HepG2 (cell line): ENCODE measurements around the gene GZF1. TPM values are rescaled to one million over a fixed set of nuclear protein-coding genes. Genes with fewer than 3 reads are reported as not detected.

ENCODE experiments used
- ASH2L ChIP-seq: fragments of 300-600, 200-600 bp; sonication (generic); IDR thresholded peaks from 2 replicates; pipeline ENCODE4 v1.7.0; 2017; ENCODE audit warnings: low read depth, mild to moderate bottlenecking, moderate library complexity, mixed read lengths, low read length; ENCODE audit not compliant: insufficient read length
- CHD2 ChIP-seq: IDR thresholded peaks from 2 replicates; pipeline ENCODE4 v1.6.1; 2011; ENCODE audit warnings: low read depth, low read length, improper control_type of control experiment
- HNF1A ChIP-seq, 2 experiments: sonication (generic) in 1 of 2; formaldehyde crosslinking in 1 of 2; IDR thresholded peaks; 2 replicates each; pipeline versions ENCODE4 v1.4.0 to v1.6.1; 2016 to 2020; ENCODE audit warnings: borderline replicate concordance in 1 of 2, low read depth in 1 of 2, mild to moderate bottlenecking in 1 of 2, missing genetic modification reagents in 1 of 2
- PRDM10 ChIP-seq: sonication (generic); formaldehyde crosslinking; IDR thresholded peaks from 2 replicates; pipeline ENCODE4 v1.4.0; 2020; ENCODE audit warnings: low read depth, missing genetic modification reagents
- ZNF567 ChIP-seq: sonication (generic); formaldehyde crosslinking; IDR thresholded peaks from 2 replicates; pipeline ENCODE4 v1.8.1; 2023; ENCODE audit warnings: mild to moderate bottlenecking, missing genetic modification reagents, borderline replicate concordance
- ZNF782 ChIP-seq: sonication (generic); formaldehyde crosslinking; IDR thresholded peaks from 2 replicates; pipeline ENCODE4 v1.4.0; 2020; ENCODE audit warnings: missing genetic modification reagents, mild to moderate bottlenecking, borderline replicate concordance
- polyA plus RNA-seq, 8 experiments: library from polyadenylated mRNA; depleted of rRNA in 3 of 8; stranded (reverse) in 7 of 8; unstranded in 1 of 8; fragments of >200 nt; fragmentation: Illumina TruSeq in 4 of 8; extraction: Trizol in 4 of 8; gene quantifications; 2 replicates each; pipeline versions ENCODE4 v1.2.1 to v1.2.3, GENCODE V29; 2011 to 2016; ENCODE audit warnings: low read depth in 4 of 8, missing spikeins in 1 of 8, mixed read lengths in 1 of 8; ENCODE audit not compliant: insufficient read depth in 1 of 8
- total RNA-seq, 5 experiments: library from RNA; depleted of rRNA; stranded (reverse); fragments of >200 nt; fragmentation: Illumina TruSeq; extraction: Trizol; gene quantifications; 2 replicates each; pipeline ENCODE4 v1.2.3, GENCODE V29; 2016; ENCODE audit warnings: low read depth in 1 of 5
- TF ChIP-seq, protein P1 (sequence below): sonication (generic); formaldehyde crosslinking; IDR thresholded peaks from 2 replicates; pipeline ENCODE4 v1.4.0; 2020; ENCODE audit warnings: missing genetic modification reagents, borderline replicate concordance
- TF ChIP-seq, protein P2 (sequence below): sonication (generic); formaldehyde crosslinking; IDR thresholded peaks from 2 replicates; pipeline ENCODE4 v1.5.0; 2020; ENCODE audit warnings: missing genetic modification reagents
- TF ChIP-seq, protein P3 (sequence below): IDR thresholded peaks from 2 replicates; pipeline ENCODE4 v1.6.1; 2016; ENCODE audit warnings: missing biosample characterization, missing genetic modification reagents, low read depth

Gene GZF1
- total and polyA plus RNA-seq, 2 of the 13 experiments (the other 11 are each of a cell fraction or from before 2014, with no cell fraction given): 16.9 to 26.0 TPM

DNA sequence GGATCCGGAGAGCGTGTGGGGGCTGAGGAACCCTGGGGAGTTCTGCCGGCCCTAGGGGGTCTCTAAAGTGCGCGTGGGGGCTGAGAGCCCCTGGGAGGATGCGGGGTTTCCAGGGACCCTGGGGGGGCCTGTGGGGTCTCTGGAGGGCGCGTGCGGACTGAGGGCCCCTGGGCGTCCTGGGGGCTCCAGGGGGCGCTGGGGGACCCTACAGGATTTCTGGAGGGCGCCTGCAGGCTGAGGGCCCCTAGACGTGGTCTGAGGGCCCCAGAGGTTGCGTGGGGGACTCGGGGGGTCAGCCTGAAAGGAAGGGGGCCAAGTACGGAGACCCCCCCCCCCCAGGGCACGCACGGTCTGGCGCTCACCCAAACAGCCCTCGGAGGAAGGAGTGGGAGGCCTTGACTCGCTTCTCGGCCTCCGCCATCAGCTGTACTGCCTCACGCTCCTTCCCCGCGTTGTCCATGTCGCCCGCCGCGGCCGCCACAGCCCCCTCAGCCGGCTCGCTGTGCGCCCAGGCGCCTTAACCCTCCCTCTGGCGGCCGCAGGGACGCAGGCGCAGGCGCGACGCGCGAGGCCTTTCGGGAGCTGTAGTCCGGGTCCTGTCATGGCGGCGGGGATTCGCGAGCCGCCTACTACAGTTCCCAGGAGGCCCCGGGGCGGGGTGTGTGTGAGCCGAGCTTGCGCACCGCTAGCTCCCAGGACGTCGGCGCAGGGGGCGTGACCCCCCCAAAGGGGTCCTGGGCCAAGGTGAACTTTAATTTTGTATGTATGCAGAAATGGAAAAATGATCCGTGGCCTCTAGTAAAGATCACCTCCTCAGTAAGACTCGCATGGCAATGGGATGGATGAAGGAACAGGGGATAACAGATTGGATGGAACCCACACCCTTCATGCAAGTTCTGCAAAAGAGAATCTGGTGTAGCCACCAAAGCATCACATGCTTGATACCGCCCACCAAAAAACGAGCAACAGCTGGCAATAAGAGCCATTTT is 59.3 kb downstream of the GZF1 start, which contains the start of gene NAPB (continued):
- TF ChIP-seq, protein P1, sequence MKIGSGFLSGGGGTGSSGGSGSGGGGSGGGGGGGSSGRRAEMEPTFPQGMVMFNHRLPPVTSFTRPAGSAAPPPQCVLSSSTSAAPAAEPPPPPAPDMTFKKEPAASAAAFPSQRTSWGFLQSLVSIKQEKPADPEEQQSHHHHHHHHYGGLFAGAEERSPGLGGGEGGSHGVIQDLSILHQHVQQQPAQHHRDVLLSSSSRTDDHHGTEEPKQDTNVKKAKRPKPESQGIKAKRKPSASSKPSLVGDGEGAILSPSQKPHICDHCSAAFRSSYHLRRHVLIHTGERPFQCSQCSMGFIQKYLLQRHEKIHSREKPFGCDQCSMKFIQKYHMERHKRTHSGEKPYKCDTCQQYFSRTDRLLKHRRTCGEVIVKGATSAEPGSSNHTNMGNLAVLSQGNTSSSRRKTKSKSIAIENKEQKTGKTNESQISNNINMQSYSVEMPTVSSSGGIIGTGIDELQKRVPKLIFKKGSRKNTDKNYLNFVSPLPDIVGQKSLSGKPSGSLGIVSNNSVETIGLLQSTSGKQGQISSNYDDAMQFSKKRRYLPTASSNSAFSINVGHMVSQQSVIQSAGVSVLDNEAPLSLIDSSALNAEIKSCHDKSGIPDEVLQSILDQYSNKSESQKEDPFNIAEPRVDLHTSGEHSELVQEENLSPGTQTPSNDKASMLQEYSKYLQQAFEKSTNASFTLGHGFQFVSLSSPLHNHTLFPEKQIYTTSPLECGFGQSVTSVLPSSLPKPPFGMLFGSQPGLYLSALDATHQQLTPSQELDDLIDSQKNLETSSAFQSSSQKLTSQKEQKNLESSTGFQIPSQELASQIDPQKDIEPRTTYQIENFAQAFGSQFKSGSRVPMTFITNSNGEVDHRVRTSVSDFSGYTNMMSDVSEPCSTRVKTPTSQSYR (CRISPR knock-in tag): peak; percentile 20; the same call in 1 of the 2 replicates
- TF ChIP-seq ZNF782 (peak; percentile 75; the same call in 1 of the 2 replicates), PRDM10 (CRISPR knock-in tag) (peak; percentile 64; the same call in 1 of the 2 replicates), ASH2L (peak; percentile 76), HNF1A (IDR thresholded peaks at IDR 0.05; ENCODE audit: low read depth) (no peak), HNF1A (CRISPR knock-in tag; IDR thresholded peaks at IDR 0.05; ENCODE audit: borderline replicate concordance) (peak; percentile 59; the same call in 1 of the 2 replicates), ZNF567 (peak; percentile 82), CHD2 (no peak)
- TF ChIP-seq, protein P2, sequence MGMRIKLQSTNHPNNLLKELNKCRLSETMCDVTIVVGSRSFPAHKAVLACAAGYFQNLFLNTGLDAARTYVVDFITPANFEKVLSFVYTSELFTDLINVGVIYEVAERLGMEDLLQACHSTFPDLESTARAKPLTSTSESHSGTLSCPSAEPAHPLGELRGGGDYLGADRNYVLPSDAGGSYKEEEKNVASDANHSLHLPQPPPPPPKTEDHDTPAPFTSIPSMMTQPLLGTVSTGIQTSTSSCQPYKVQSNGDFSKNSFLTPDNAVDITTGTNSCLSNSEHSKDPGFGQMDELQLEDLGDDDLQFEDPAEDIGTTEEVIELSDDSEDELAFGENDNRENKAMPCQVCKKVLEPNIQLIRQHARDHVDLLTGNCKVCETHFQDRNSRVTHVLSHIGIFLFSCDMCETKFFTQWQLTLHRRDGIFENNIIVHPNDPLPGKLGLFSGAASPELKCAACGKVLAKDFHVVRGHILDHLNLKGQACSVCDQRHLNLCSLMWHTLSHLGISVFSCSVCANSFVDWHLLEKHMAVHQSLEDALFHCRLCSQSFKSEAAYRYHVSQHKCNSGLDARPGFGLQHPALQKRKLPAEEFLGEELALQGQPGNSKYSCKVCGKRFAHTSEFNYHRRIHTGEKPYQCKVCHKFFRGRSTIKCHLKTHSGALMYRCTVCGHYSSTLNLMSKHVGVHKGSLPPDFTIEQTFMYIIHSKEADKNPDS: no peak
- TF ChIP-seq, protein P3, sequence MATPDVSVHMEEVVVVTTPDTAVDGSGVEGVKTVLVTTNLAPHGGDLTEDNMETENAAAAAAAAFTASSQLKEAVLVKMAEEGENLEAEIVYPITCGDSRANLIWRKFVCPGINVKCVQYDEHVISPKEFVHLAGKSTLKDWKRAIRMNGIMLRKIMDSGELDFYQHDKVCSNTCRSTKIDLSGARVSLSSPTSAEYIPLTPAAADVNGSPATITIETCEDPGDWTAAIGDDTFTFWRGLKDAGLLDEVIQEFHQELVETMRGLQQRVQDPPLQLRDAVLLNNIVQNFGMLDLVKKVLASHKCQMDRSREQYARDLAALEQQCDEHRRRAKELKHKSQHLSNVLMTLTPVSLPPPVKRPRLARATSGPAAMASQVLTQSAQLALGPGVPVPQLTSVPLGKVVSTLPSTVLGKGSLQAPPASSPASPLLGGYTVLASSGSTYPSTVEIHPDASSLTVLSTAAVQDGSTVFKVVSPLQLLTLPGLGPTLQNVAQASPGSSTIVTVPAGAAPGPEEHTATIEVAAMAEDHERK: peak; percentile 88
